GM23338 (cell line): Measurements from ENCODE around the gene RASL11A. TPM values are rescaled to one million over a fixed set of nuclear protein-coding genes. Genes with fewer than 3 reads are reported as not detected.
A peak's percentile ranks its signal among the peaks of the same experiment; 100 is the strongest.

Experiments used
- ATAC-seq: fragments of 200-7000 bp; cut with Tn5 transposase; 3 replicates; pipeline ENCODE4 v1.9.1; 2020
- DNase-seq: peaks from one replicate; pipeline ENCODE4 v3.0.0-alpha.2; 2015; ENCODE audit warnings: low spot score
- H2AFZ ChIP-seq: fragments of 200-600 bp; sonication (generic); 2 replicates; pipeline ENCODE4 v1.8.0; 2016; ENCODE audit warnings: antibody characterized with exemption, mild to moderate bottlenecking, moderate library complexity
- H3F3A ChIP-seq: fragments of 200-600 bp; sonication (generic); replicated peaks from 2 replicates; pipeline ENCODE4 v1.8.0; 2017; ENCODE audit warnings: antibody characterized with exemption, mixed run types, low read depth
- H3K27ac ChIP-seq: fragments of 200-600 bp; sonication (generic); 2 replicates; pipeline ENCODE4 v1.6.1; 2016; ENCODE audit warnings: low read depth
- H3K27me3 ChIP-seq: fragments of 200-600 bp; sonication (generic); 2 replicates; pipeline ENCODE4 v1.8.0; 2016; ENCODE audit warnings: mild to moderate bottlenecking, mixed run types, moderate library complexity; ENCODE audit not compliant: insufficient read depth
- H3K36me3 ChIP-seq: fragments of 200-600 bp; sonication (generic); 2 replicates; pipeline ENCODE4 v1.8.0; 2016; ENCODE audit warnings: mild to moderate bottlenecking; ENCODE audit not compliant: insufficient read depth
- H3K4me1 ChIP-seq: fragments of 200-600 bp; sonication (generic); 2 replicates; pipeline ENCODE4 v1.8.0; 2016; ENCODE audit warnings: mild to moderate bottlenecking, moderate library complexity; ENCODE audit not compliant: insufficient read depth
- H3K4me2 ChIP-seq: fragments of 200-600 bp; sonication (generic); 2 replicates; pipeline ENCODE4 v1.7.1; 2017; ENCODE audit warnings: mixed run types
- H3K4me3 ChIP-seq: fragments of 200-600 bp; sonication (generic); 2 replicates; pipeline ENCODE4 v1.6.1; 2016; ENCODE audit warnings: mixed run types
- H3K79me2 ChIP-seq: fragments of 200-600 bp; sonication (generic); replicated peaks from 2 replicates; pipeline ENCODE4 v1.8.0; 2017; ENCODE audit warnings: mild to moderate bottlenecking; ENCODE audit not compliant: insufficient read depth
- H3K9me2 ChIP-seq: fragments of 200-600 bp; sonication (generic); 2 replicates; pipeline ENCODE4 v1.8.0; 2017; ENCODE audit not compliant: insufficient read depth
- H4K20me1 ChIP-seq: fragments of 200-600 bp; sonication (generic); replicated peaks from 2 replicates; pipeline ENCODE4 v1.8.0; 2017; ENCODE audit warnings: mild to moderate bottlenecking; ENCODE audit not compliant: insufficient read depth
- H3K27ac Mint-ChIP-seq: 2 replicates; pipeline ENCODE4 v1.8.0; 2020; ENCODE audit warnings: inconsistent platforms, mild to moderate bottlenecking, moderate library complexity, mixed read lengths
- H3K27me3 Mint-ChIP-seq: 3 replicates; pipeline ENCODE4 v1.8.0; 2022; ENCODE audit warnings: low read depth, mild to moderate bottlenecking, moderate library complexity, mixed read lengths, inconsistent platforms; ENCODE audit not compliant: insufficient read depth, poor library complexity
- H3K36me3 Mint-ChIP-seq: 3 replicates; pipeline ENCODE4 v1.8.0; 2021; ENCODE audit warnings: low read depth, mild to moderate bottlenecking, inconsistent platforms, moderate library complexity, mixed read lengths
- H3K4me1 Mint-ChIP-seq: 3 replicates; pipeline ENCODE4 v1.8.0; 2020; ENCODE audit warnings: mild to moderate bottlenecking, inconsistent platforms, mixed read lengths
- H3K4me3 Mint-ChIP-seq: 3 replicates; pipeline ENCODE4 v1.8.0; 2021; ENCODE audit warnings: moderate library complexity, mild to moderate bottlenecking, inconsistent platforms, mixed read lengths
- H3K9me3 Mint-ChIP-seq: 3 replicates; pipeline ENCODE4 v1.8.0; 2020; ENCODE audit warnings: moderate library complexity, mild to moderate bottlenecking, inconsistent platforms, mixed read lengths
- EZH2 ChIP-seq: fragments of 200-600 bp; sonication (generic); IDR thresholded peaks from one replicate; pipeline ENCODE4 v1.8.0; 2017; ENCODE audit warnings: antibody characterized with exemption, mild to moderate bottlenecking, low read depth; ENCODE audit not compliant: unreplicated experiment
- EZH2phosphoT487 ChIP-seq: fragments of 200-600 bp; sonication (generic); IDR thresholded peaks from one replicate; pipeline ENCODE4 v1.8.1; 2018; ENCODE audit warnings: antibody characterized with exemption; ENCODE audit not compliant: unreplicated experiment
- JUNB ChIP-seq: IDR thresholded peaks from one replicate; pipeline ENCODE4 v1.6.1; 2016; ENCODE audit warnings: antibody characterized with exemption; ENCODE audit not compliant: unreplicated experiment
- NANOG ChIP-seq: IDR thresholded peaks from 2 replicates; pipeline ENCODE4 v1.6.1; 2016; ENCODE audit warnings: antibody characterized with exemption, borderline replicate concordance
- POLR2AphosphoS5 ChIP-seq: IDR thresholded peaks from 2 replicates; pipeline ENCODE4 v1.6.1; 2016; ENCODE audit warnings: antibody characterized with exemption, low read depth
- STAT1 ChIP-seq: IDR thresholded peaks from one replicate; pipeline ENCODE4 v1.6.1; 2016; ENCODE audit warnings: antibody characterized with exemption; ENCODE audit not compliant: unreplicated experiment
- ZNF114 ChIP-seq: fragments of 250-450 bp; sonication (Bioruptor Pico); IDR thresholded peaks from 2 replicates; pipeline ENCODE4 v1.5.0; 2020; ENCODE audit warnings: mild to moderate bottlenecking, moderate library complexity
- polyA plus RNA-seq: library from polyadenylated mRNA; unstranded; fragments of >200 nt; fragmentation: Nextera tagmentation; extraction: Ambion mirVana; gene quantifications from 2 replicates; pipeline ENCODE4 v1.2.1, GENCODE V29; 2016
- total RNA-seq: library from RNA; depleted of rRNA; stranded (reverse); fragments of >200 nt; shearing (Covaris generic); gene quantifications from 2 replicates; pipeline ENCODE4 v1.2.3, GENCODE V29; 2014
- TF ChIP-seq, protein P1 (sequence below): IDR thresholded peaks from 2 replicates; pipeline ENCODE4 v1.6.1; 2016; ENCODE audit warnings: antibody characterized with exemption
- TF ChIP-seq, protein P2 (sequence below), 2 experiments: fragments of 200-600 bp in 1 of 2; sonication (generic) in 1 of 2; conservative IDR thresholded peaks; 2 replicates each; pipeline versions ENCODE4 v1.5.1 to v1.6.1; 2016 to 2017; ENCODE audit warnings: antibody characterized with exemption in 2 of 2, low read depth in 2 of 2, mild to moderate bottlenecking in 2 of 2, moderate library complexity in 1 of 2
- TF ChIP-seq, protein P3 (sequence below): fragments of 250-450 bp; sonication (Bioruptor Pico); IDR thresholded peaks from 2 replicates; pipeline ENCODE4 v1.5.0; 2020; ENCODE audit warnings: mild to moderate bottlenecking, moderate library complexity

Gene RASL11A
- total and polyA plus RNA-seq, 2 experiments from 2014 or later, result 1.9 to 3.3 TPM

DNA sequence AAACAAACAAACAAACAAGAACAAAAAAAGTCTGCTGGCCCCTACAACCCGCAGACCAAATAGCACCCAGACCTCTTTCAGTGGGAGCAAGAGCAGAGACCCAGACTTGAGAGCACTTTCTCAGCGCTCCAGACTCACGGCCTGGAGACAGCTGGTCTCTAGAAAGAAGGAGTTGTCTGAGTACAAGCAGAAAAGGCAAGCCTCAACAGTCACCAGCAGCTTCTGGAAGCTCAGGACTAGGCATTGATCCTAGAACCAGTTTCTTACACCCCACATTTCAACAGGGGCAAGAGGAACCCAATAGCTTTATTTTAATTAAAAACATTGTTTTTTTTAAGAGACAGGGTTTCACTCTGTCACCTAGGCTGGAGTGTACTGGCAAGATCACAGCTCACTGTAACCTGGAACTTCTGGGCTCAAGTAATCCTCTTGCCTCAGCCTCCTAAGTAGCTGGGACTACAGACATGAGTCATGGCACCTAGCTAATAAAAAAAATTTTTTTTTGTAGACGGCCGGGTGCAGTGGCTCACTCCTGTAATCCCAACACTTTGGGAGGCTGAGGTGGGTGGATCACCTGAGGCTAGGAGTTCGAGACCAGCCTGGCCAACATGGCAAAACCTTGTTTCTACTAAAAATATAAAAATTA lies 30.4 kb downstream of the RASL11A start:
- Histone ChIP-seq H3K4me3 (no peak overlapping the region), H3K79me2 (no peaks in the 10 kb centered on the region), H4K20me1 (no peaks in the 10 kb centered on the region), H3K4me1 (no peaks in the 10 kb centered on the region), H2AFZ (peak overlapping the region; percentile 43; the same call in 1 of the 2 replicates), H3K4me2 (no peak overlapping the region), H3K36me3 (no peaks in the 10 kb centered on the region), H3F3A (no peaks in the 10 kb centered on the region), H3K27me3 (no peaks in the 10 kb centered on the region), H3K9me2 (no peaks in the 10 kb centered on the region), H3K27ac (no peak overlapping the region)
- DNase-seq (no peak), ATAC-seq (no peak)
- TF ChIP-seq, protein P1, sequence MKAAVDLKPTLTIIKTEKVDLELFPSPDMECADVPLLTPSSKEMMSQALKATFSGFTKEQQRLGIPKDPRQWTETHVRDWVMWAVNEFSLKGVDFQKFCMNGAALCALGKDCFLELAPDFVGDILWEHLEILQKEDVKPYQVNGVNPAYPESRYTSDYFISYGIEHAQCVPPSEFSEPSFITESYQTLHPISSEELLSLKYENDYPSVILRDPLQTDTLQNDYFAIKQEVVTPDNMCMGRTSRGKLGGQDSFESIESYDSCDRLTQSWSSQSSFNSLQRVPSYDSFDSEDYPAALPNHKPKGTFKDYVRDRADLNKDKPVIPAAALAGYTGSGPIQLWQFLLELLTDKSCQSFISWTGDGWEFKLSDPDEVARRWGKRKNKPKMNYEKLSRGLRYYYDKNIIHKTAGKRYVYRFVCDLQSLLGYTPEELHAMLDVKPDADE, result no peak
- TF ChIP-seq NANOG, result no peak
- TF ChIP-seq EZH2phosphoT487, result no peak
- no peak for TF ChIP-seq STAT1
- no peak for TF ChIP-seq JUNB
- no peak for TF ChIP-seq POLR2AphosphoS5
- no peak for TF ChIP-seq ZNF114
- no peak for TF ChIP-seq EZH2
- TF ChIP-seq, protein P2, sequence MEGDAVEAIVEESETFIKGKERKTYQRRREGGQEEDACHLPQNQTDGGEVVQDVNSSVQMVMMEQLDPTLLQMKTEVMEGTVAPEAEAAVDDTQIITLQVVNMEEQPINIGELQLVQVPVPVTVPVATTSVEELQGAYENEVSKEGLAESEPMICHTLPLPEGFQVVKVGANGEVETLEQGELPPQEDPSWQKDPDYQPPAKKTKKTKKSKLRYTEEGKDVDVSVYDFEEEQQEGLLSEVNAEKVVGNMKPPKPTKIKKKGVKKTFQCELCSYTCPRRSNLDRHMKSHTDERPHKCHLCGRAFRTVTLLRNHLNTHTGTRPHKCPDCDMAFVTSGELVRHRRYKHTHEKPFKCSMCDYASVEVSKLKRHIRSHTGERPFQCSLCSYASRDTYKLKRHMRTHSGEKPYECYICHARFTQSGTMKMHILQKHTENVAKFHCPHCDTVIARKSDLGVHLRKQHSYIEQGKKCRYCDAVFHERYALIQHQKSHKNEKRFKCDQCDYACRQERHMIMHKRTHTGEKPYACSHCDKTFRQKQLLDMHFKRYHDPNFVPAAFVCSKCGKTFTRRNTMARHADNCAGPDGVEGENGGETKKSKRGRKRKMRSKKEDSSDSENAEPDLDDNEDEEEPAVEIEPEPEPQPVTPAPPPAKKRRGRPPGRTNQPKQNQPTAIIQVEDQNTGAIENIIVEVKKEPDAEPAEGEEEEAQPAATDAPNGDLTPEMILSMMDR (conservative IDR thresholded peaks at IDR 0.05; ENCODE audit: low read depth in 2 of 2), result no peak
- TF ChIP-seq, protein P3, sequence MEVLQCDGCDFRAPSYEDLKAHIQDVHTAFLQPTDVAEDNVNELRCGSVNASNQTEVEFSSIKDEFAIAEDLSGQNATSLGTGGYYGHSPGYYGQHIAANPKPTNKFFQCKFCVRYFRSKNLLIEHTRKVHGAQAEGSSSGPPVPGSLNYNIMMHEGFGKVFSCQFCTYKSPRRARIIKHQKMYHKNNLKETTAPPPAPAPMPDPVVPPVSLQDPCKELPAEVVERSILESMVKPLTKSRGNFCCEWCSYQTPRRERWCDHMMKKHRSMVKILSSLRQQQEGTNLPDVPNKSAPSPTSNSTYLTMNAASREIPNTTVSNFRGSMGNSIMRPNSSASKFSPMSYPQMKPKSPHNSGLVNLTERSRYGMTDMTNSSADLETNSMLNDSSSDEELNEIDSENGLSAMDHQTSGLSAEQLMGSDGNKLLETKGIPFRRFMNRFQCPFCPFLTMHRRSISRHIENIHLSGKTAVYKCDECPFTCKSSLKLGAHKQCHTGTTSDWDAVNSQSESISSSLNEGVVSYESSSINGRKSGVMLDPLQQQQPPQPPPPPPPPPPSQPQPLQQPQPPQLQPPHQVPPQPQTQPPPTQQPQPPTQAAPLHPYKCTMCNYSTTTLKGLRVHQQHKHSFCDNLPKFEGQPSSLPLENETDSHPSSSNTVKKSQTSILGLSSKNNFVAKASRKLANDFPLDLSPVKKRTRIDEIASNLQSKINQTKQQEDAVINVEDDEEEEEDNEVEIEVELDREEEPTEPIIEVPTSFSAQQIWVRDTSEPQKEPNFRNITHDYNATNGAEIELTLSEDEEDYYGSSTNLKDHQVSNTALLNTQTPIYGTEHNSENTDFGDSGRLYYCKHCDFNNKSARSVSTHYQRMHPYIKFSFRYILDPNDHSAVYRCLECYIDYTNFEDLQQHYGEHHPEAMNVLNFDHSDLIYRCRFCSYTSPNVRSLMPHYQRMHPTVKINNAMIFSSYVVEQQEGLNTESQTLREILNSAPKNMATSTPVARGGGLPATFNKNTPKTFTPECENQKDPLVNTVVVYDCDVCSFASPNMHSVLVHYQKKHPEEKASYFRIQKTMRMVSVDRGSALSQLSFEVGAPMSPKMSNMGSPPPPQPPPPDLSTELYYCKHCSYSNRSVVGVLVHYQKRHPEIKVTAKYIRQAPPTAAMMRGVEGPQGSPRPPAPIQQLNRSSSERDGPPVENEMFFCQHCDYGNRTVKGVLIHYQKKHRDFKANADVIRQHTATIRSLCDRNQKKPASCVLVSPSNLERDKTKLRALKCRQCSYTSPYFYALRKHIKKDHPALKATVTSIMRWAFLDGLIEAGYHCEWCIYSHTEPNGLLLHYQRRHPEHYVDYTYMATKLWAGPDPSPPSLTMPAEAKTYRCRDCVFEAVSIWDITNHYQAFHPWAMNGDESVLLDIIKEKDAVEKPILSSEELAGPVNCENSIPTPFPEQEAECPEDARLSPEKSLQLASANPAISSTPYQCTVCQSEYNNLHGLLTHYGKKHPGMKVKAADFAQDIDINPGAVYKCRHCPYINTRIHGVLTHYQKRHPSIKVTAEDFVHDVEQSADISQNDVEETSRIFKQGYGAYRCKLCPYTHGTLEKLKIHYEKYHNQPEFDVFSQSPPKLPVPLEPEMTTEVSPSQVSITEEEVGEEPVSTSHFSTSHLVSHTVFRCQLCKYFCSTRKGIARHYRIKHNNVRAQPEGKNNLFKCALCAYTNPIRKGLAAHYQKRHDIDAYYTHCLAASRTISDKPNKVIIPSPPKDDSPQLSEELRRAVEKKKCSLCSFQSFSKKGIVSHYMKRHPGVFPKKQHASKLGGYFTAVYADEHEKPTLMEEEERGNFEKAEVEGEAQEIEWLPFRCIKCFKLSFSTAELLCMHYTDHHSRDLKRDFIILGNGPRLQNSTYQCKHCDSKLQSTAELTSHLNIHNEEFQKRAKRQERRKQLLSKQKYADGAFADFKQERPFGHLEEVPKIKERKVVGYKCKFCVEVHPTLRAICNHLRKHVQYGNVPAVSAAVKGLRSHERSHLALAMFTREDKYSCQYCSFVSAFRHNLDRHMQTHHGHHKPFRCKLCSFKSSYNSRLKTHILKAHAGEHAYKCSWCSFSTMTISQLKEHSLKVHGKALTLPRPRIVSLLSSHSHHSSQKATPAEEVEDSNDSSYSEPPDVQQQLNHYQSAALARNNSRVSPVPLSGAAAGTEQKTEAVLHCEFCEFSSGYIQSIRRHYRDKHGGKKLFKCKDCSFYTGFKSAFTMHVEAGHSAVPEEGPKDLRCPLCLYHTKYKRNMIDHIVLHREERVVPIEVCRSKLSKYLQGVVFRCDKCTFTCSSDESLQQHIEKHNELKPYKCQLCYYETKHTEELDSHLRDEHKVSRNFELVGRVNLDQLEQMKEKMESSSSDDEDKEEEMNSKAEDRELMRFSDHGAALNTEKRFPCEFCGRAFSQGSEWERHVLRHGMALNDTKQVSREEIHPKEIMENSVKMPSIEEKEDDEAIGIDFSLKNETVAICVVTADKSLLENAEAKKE (CRISPR knock-in tag), result no peak
- Mint-ChIP-seq H3K4me1 (no peaks in the 10 kb centered on the region), H3K9me3 (peaks cover 2% of the 10 kb centered on the region; the same call in 2 of the 3 replicates), H3K27me3 (peaks cover 6% of the 10 kb centered on the region), H3K36me3 (no peaks in the 10 kb centered on the region), H3K27ac (no peak overlapping the region), H3K4me3 (no peak overlapping the region)
